HCT116 (cell line): ENCODE results near the gene TIGD2. TPM values are rescaled to one million over a fixed set of nuclear protein-coding genes. Genes with fewer than 3 reads are reported as not detected.

Experiments used
- ATAC-seq: fragments of 200-7000 bp; cut with Tn5 transposase; 2 replicates; pipeline ENCODE4 v1.9.1; 2020; ENCODE audit warnings: mild to moderate bottlenecking, moderate library complexity
- BruUV-seq: library from RNA; stranded (reverse); fragments of 400-500 nt; replicated peaks from 2 replicates; lab custom pipeline; 2021; lab: Mats Ljungman, UMichigan
- CTCF ChIA-PET: fragments of 300-600 bp; sonication (Branson Sonifier 250); formaldehyde crosslinking; loops from one replicate; lab custom pipeline; 2021; ENCODE audit warnings: antibody characterized with exemption; lab: Charles Lee
- POLR2A ChIA-PET: fragments of 300-600, 350-600 bp; sonication (Branson Sonifier 250); formaldehyde crosslinking; loops from one replicate; lab custom pipeline; 2021; ENCODE audit warnings: antibody characterized with exemption; lab: Charles Lee
- RAD21 ChIA-PET, 2 experiments: fragments of 300-600 bp; sonication (Branson Sonifier 250); formaldehyde crosslinking; loops; one replicate each; lab custom pipeline; 2023; ENCODE audit warnings: low total read pairs in 2 of 2; ENCODE audit not compliant: uncharacterized antibody in 2 of 2, unreplicated experiment in 2 of 2, low non-redundant PET in 1 of 2; lab: Charles Lee
- DNase-seq: peaks from one replicate; pipeline ENCODE4 v3.0.0-alpha.2; 2010; ENCODE audit warnings: low read depth, low spot score
- H2AFZ ChIP-seq: fragments of 200-600 bp; shearing (Covaris generic), sonication (generic); 2 replicates; pipeline ENCODE4 v1.6.1; 2017; ENCODE audit warnings: low read depth, mixed run types, mixed read lengths, antibody characterized with exemption, low read length; ENCODE audit not compliant: poor library complexity, severe bottlenecking
- H3K27ac ChIP-seq: 2 replicates; pipeline ENCODE4 v1.5.1; 2012; ENCODE audit warnings: low read depth, low read length
- H3K27me3 ChIP-seq: fragments of 200-600 bp; sonication (generic); 2 replicates; pipeline ENCODE4 v1.6.1; 2016; ENCODE audit warnings: mixed run types, low read length, mixed read lengths; ENCODE audit not compliant: insufficient read depth
- H3K36me3 ChIP-seq, 2 experiments: fragments of 200-500 bp in 1 of 2; fragments of 200-600 bp in 1 of 2; sonication (Bioruptor generic) in 1 of 2; sonication (generic) in 1 of 2; 2 replicates each; pipeline versions ENCODE4 v1.5.1 to v1.6.1; 2014 to 2016; ENCODE audit warnings: low read length in 2 of 2, inconsistent platforms in 1 of 2, mixed read lengths in 1 of 2, mixed run types in 1 of 2; ENCODE audit not compliant: insufficient read depth in 2 of 2, control insufficient read depth in 1 of 2
- H3K4me1 ChIP-seq, 2 experiments: fragments of 200-600 bp in 1 of 2; sonication (generic) in 1 of 2; 2 replicates each; pipeline versions ENCODE4 v1.5.1 to v1.6.1; 2012 to 2017; ENCODE audit warnings: low read length in 2 of 2, inconsistent platforms in 1 of 2, mild to moderate bottlenecking in 1 of 2, mixed read lengths in 1 of 2, mixed run types in 1 of 2, moderate library complexity in 1 of 2; ENCODE audit not compliant: insufficient read depth in 2 of 2, control insufficient read depth in 1 of 2
- H3K4me2 ChIP-seq: fragments of 200-600 bp; sonication (generic); 2 replicates; pipeline ENCODE4 v1.6.1; 2017; ENCODE audit warnings: mixed run types, low read length, mixed read lengths
- H3K4me3 ChIP-seq, 2 experiments: fragments of 200-600 bp in 1 of 2; sonication (generic) in 1 of 2; replicated peaks in 1 of 2; 2 replicates each; pipeline ENCODE4 v1.5.1; 2011 to 2016; ENCODE audit warnings: low read length in 2 of 2, control low read depth in 1 of 2, low read depth in 1 of 2, mild to moderate bottlenecking in 1 of 2, mixed read lengths in 1 of 2, mixed run types in 1 of 2
- H3K79me2 ChIP-seq: fragments of 200-600 bp; sonication (generic); 2 replicates; pipeline ENCODE4 v1.6.1; 2017; ENCODE audit warnings: mild to moderate bottlenecking, mixed run types, low read length, moderate library complexity, mixed read lengths; ENCODE audit not compliant: insufficient read depth
- H3K9ac ChIP-seq: fragments of 200-600 bp; sonication (generic); 2 replicates; pipeline ENCODE4 v1.6.1; 2016; ENCODE audit warnings: low read length, mixed read lengths
- H3K9me2 ChIP-seq: fragments of 200-600 bp; sonication (generic), shearing (Covaris generic); 2 replicates; pipeline ENCODE4 v1.6.1; 2017; ENCODE audit warnings: mixed run types, mild to moderate bottlenecking, moderate library complexity; ENCODE audit not compliant: insufficient read depth
- H3K9me3 ChIP-seq, 2 experiments: fragments of 200-500 bp in 1 of 2; fragments of 200-600 bp in 1 of 2; sonication (Bioruptor generic) in 1 of 2; sonication (generic) in 1 of 2; 2 replicates each; pipeline ENCODE4 v1.6.1; 2014 to 2017; ENCODE audit warnings: low read length in 2 of 2, mixed read lengths in 2 of 2, inconsistent platforms in 1 of 2, low read depth in 1 of 2, mild to moderate bottlenecking in 1 of 2, mixed run types in 1 of 2, moderate library complexity in 1 of 2; ENCODE audit not compliant: control insufficient read depth in 1 of 2, insufficient read depth in 1 of 2
- H4K20me1 ChIP-seq: fragments of 200-600 bp; sonication (generic), shearing (Covaris generic); 2 replicates; pipeline ENCODE4 v1.6.1; 2017; ENCODE audit warnings: mixed run types, mild to moderate bottlenecking, moderate library complexity; ENCODE audit not compliant: insufficient read depth
- EGR1 ChIP-seq: IDR thresholded peaks from 2 replicates; pipeline ENCODE4 v1.6.1; 2012; ENCODE audit warnings: low read depth
- ELF1 ChIP-seq: IDR thresholded peaks from 2 replicates; pipeline ENCODE4 v1.6.1; 2012; ENCODE audit warnings: low read depth, borderline replicate concordance
- FOSL1 ChIP-seq: IDR thresholded peaks from 2 replicates; pipeline ENCODE4 v1.6.1; 2012; ENCODE audit warnings: low read depth
- POLR2AphosphoS5 ChIP-seq: IDR thresholded peaks from 2 replicates; pipeline ENCODE4 v1.6.1; 2011; ENCODE audit warnings: mild to moderate bottlenecking, low read depth, low read length, moderate library complexity
- RAD21 ChIP-seq: IDR thresholded peaks from 2 replicates; pipeline ENCODE4 v1.6.1; 2012; ENCODE audit warnings: low read depth, mild to moderate bottlenecking
- SIN3A ChIP-seq: IDR thresholded peaks from 2 replicates; pipeline ENCODE4 v1.6.1; 2012; ENCODE audit warnings: low read depth
- SRF ChIP-seq: IDR thresholded peaks from 2 replicates; pipeline ENCODE4 v1.6.1; 2012; ENCODE audit warnings: low read depth
- ZFX ChIP-seq: fragments of 450-650 bp; IDR thresholded peaks from 2 replicates; pipeline ENCODE4 v1.6.1; 2017
- ZNF274 ChIP-seq: fragments of 200-500 bp; sonication (Bioruptor generic); IDR thresholded peaks from 2 replicates; pipeline ENCODE4 v1.6.1; 2014; ENCODE audit warnings: mild to moderate bottlenecking, low read depth, low read length, inconsistent platforms
- intact Hi-C: fragments of 100-400 bp; cut with micrococcal nuclease; formaldehyde crosslinking; loops from 2 replicates; pipeline ENCODE4 v1.10.0; 2022
- total RNA-seq: library from RNA; stranded (reverse); gene quantifications from one replicate; pipeline ENCODE4 v1.2.1, GENCODE V29; 2021; ENCODE audit not compliant: unreplicated experiment
- TF ChIP-seq, protein P1 (sequence below): IDR thresholded peaks from 2 replicates; pipeline ENCODE4 v1.6.1; 2012; ENCODE audit warnings: low read depth
- TF ChIP-seq, protein P2 (sequence below): IDR thresholded peaks from 2 replicates; pipeline ENCODE4 v1.6.1; 2011; ENCODE audit warnings: mild to moderate bottlenecking, low read length, moderate library complexity; ENCODE audit not compliant: insufficient replicate concordance; ENCODE audit errors: extremely low read depth

The TIGD2 gene
- total RNA-seq, 1 experiment from 2014 or later, result 10.3 TPM

DNA sequence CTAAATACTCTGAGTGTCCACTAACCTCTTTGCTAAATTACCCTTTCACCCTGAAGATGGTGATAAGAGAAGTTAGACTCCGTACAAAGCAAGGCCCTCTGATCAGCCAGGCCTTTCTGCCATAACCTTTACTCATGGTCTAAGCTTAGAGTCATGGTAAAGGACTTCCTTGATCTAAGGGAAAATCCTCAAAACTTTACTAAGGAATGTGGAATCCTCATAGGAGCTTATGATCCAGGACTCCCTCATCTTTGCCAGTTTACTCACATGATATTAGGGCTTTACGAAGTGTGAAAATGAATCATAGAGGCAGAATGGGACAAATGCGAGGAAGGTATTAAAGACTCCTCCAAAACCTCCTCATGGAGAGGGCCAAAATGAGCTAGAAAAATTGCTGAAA lies 46.5 kb upstream of the TIGD2 start:
- CTCF ChIA-PET, result no interaction called here
- Histone ChIP-seq H3K9ac (no peak overlapping the region), H3K9me3 (no peaks in the 10 kb centered on the region), H3K4me3 (no peak overlapping the region), H2AFZ (no peak overlapping the region), H3K36me3 (no peaks in the 10 kb centered on the region), H4K20me1 (no peaks in the 10 kb centered on the region), H3K9me2 (no peaks in the 10 kb centered on the region), H3K27ac (no peak overlapping the region), H3K4me2 (no peak overlapping the region), H3K4me1 (no peaks in the 10 kb centered on the region), H3K27me3 (no peaks in the 10 kb centered on the region), H3K79me2 (no peaks in the 10 kb centered on the region)
- RAD21 ChIA-PET, result no interaction called here
- DNase-seq (no peak), ATAC-seq (no peak)
- intact Hi-C loops, result no loop called here
- POLR2A ChIA-PET, result interaction anchor here (0.7 to 2.0 kb wide), 2 partner anchors 9 to 13 kb away, joined by 3 to 6 read pairs; no protein-coding TSS in a partner anchor
- no peak for TF ChIP-seq SRF
- TF ChIP-seq RAD21, result no peak
- no peak for TF ChIP-seq FOSL1
- no peak for TF ChIP-seq SIN3A
- TF ChIP-seq, protein P1, sequence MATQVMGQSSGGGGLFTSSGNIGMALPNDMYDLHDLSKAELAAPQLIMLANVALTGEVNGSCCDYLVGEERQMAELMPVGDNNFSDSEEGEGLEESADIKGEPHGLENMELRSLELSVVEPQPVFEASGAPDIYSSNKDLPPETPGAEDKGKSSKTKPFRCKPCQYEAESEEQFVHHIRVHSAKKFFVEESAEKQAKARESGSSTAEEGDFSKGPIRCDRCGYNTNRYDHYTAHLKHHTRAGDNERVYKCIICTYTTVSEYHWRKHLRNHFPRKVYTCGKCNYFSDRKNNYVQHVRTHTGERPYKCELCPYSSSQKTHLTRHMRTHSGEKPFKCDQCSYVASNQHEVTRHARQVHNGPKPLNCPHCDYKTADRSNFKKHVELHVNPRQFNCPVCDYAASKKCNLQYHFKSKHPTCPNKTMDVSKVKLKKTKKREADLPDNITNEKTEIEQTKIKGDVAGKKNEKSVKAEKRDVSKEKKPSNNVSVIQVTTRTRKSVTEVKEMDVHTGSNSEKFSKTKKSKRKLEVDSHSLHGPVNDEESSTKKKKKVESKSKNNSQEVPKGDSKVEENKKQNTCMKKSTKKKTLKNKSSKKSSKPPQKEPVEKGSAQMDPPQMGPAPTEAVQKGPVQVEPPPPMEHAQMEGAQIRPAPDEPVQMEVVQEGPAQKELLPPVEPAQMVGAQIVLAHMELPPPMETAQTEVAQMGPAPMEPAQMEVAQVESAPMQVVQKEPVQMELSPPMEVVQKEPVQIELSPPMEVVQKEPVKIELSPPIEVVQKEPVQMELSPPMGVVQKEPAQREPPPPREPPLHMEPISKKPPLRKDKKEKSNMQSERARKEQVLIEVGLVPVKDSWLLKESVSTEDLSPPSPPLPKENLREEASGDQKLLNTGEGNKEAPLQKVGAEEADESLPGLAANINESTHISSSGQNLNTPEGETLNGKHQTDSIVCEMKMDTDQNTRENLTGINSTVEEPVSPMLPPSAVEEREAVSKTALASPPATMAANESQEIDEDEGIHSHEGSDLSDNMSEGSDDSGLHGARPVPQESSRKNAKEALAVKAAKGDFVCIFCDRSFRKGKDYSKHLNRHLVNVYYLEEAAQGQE, result no peak
- TF ChIP-seq ELF1, result no peak
- TF ChIP-seq POLR2AphosphoS5, result no peak
- no TSS peak for BruUV-seq

DNA sequence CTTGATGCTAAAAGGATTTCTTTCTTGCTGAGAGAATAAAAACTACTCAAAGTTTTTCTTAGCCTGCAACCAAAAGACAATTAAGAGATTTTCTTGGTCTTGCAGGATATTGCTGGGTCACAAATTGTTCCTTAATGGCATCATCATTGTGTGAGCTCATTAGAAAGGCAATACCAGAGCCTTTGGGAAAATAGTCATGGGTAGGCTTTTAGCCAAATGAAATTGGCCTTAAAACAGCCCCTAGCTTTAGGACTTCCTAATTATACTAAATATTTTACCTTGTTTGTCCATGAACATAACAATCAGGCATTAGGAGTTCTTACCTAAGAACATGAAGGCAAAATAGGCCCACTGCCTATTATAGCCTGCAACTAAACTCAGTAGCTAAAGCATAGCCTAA lies 43.9 kb upstream of the TIGD2 start:
- CTCF ChIA-PET, result no interaction called here
- Histone ChIP-seq H3K9me3 (no peaks in the 10 kb centered on the region), H3K27me3 (no peaks in the 10 kb centered on the region), H3K4me1 (no peaks in the 10 kb centered on the region), H3K4me2 (no peak overlapping the region), H4K20me1 (no peaks in the 10 kb centered on the region), H3K27ac (no peak overlapping the region), H3K9me2 (no peaks in the 10 kb centered on the region), H3K9ac (no peak overlapping the region), H2AFZ (no peak overlapping the region), H3K79me2 (no peaks in the 10 kb centered on the region), H3K4me3 (no peak overlapping the region), H3K36me3 (no peaks in the 10 kb centered on the region)
- TF ChIP-seq ZNF274 (no peak), EGR1 (no peak), SRF (no peak), ZFX (no peak)
- TF ChIP-seq, protein P2, sequence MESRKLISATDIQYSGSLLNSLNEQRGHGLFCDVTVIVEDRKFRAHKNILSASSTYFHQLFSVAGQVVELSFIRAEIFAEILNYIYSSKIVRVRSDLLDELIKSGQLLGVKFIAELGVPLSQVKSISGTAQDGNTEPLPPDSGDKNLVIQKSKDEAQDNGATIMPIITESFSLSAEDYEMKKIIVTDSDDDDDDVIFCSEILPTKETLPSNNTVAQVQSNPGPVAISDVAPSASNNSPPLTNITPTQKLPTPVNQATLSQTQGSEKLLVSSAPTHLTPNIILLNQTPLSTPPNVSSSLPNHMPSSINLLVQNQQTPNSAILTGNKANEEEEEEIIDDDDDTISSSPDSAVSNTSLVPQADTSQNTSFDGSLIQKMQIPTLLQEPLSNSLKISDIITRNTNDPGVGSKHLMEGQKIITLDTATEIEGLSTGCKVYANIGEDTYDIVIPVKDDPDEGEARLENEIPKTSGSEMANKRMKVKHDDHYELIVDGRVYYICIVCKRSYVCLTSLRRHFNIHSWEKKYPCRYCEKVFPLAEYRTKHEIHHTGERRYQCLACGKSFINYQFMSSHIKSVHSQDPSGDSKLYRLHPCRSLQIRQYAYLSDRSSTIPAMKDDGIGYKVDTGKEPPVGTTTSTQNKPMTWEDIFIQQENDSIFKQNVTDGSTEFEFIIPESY, result no peak
- RAD21 ChIA-PET, result no interaction called here
- DNase-seq, result no peak
- ATAC-seq, result no peak
- intact Hi-C loops, result no loop called here
- BruUV-seq, result no TSS peak
- POLR2A ChIA-PET, result no interaction called here
